Activated CD8-positive, alpha-beta T cell treated with anti-CD3 and anti-CD28 coated beads for 36 hours (primary cell): ENCODE measurements around the gene ARMC3. TPM values are rescaled to one million over a fixed set of nuclear protein-coding genes. Genes with fewer than 3 reads are reported as not detected.

Experiments
- ATAC-seq: fragments of 200-7000 bp; cut with Tn5 transposase; one replicate; pipeline ENCODE4 v1.10.0; 2021; ENCODE audit warnings: mild to moderate bottlenecking, moderate library complexity
- CTCF ChIA-PET: fragments of 350-600 bp; sonication (Branson Sonifier 250); formaldehyde crosslinking; loops from one replicate; lab custom pipeline; 2021; ENCODE audit warnings: antibody characterized with exemption; lab: Charles Lee
- POLR2A ChIA-PET: fragments of 350-600 bp; sonication (Branson Sonifier 250); formaldehyde crosslinking; loops from one replicate; lab custom pipeline; 2021; ENCODE audit warnings: antibody characterized with exemption; lab: Charles Lee
- DNase-seq: peaks from one replicate; pipeline ENCODE4 v3.0.0-alpha.2; 2020
- H3K27ac Mint-ChIP-seq: one replicate; pipeline ENCODE4 v1.8.0; 2021; ENCODE audit warnings: mild to moderate bottlenecking, mixed read lengths
- H3K27me3 Mint-ChIP-seq: one replicate; pipeline ENCODE4 v1.8.0; 2021; ENCODE audit warnings: mixed read lengths
- H3K36me3 Mint-ChIP-seq: one replicate; pipeline ENCODE4 v1.8.0; 2021; ENCODE audit warnings: low read depth, mixed read lengths
- H3K4me1 Mint-ChIP-seq: one replicate; pipeline ENCODE4 v1.8.0; 2021; ENCODE audit warnings: low read depth, mixed read lengths
- H3K4me3 Mint-ChIP-seq: one replicate; pipeline ENCODE4 v1.8.0; 2021; ENCODE audit warnings: mild to moderate bottlenecking, moderate library complexity, mixed read lengths
- H3K9me3 Mint-ChIP-seq: one replicate; pipeline ENCODE4 v1.8.0; 2021; ENCODE audit warnings: mixed read lengths
- intact Hi-C: fragments of 100-400 bp; cut with micrococcal nuclease; formaldehyde crosslinking; loops from one replicate; pipeline ENCODE4 v1.10.0; 2022
- total RNA-seq, 2 experiments: library from RNA; stranded (reverse); gene quantifications; one replicate each; pipeline ENCODE4 v1.2.3, GENCODE V29; 2021
- TF ChIP-seq, protein P1 (sequence below): fragments of 200-600 bp; IDR thresholded peaks from one replicate; pipeline ENCODE4 v1.8.0; 2022; ENCODE audit warnings: antibody characterized with exemption, mild to moderate bottlenecking

The ARMC3 gene
- total RNA-seq, 2 experiments from 2014 or later = not detected

- no peak overlapping the region for H3K27ac Mint-ChIP-seq
- TF ChIP-seq, protein P1, sequence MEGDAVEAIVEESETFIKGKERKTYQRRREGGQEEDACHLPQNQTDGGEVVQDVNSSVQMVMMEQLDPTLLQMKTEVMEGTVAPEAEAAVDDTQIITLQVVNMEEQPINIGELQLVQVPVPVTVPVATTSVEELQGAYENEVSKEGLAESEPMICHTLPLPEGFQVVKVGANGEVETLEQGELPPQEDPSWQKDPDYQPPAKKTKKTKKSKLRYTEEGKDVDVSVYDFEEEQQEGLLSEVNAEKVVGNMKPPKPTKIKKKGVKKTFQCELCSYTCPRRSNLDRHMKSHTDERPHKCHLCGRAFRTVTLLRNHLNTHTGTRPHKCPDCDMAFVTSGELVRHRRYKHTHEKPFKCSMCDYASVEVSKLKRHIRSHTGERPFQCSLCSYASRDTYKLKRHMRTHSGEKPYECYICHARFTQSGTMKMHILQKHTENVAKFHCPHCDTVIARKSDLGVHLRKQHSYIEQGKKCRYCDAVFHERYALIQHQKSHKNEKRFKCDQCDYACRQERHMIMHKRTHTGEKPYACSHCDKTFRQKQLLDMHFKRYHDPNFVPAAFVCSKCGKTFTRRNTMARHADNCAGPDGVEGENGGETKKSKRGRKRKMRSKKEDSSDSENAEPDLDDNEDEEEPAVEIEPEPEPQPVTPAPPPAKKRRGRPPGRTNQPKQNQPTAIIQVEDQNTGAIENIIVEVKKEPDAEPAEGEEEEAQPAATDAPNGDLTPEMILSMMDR = no peak
- H3K27me3 Mint-ChIP-seq = peaks cover 19% of the 10 kb centered on the region
Observed at GRCh38 chr10:23035569-23035968, 107.7 kb downstream of the ARMC3 start.

GRCh38 chr10:23037152-23037551 is 109.3 kb downstream of the ARMC3 start:
- POLR2A ChIA-PET = no interaction called here
- TF ChIP-seq, protein P1 = no peak
- Mint-ChIP-seq H3K4me3 (no peak overlapping the region), H3K27me3 (peaks cover 19% of the 10 kb centered on the region), H3K27ac (no peak overlapping the region), H3K9me3 (no peaks in the 10 kb centered on the region), H3K4me1 (no peaks in the 10 kb centered on the region), H3K36me3 (no peaks in the 10 kb centered on the region)
- intact Hi-C loops = no loop called here
- DNase-seq = no peak
- ATAC-seq = no peak
- CTCF ChIA-PET = no interaction called here

More at GRCh38 chr10:23035569-23035968, 107.7 kb downstream of the ARMC3 start:
- Mint-ChIP-seq H3K36me3 (no peaks in the 10 kb centered on the region), H3K9me3 (no peaks in the 10 kb centered on the region), H3K4me3 (no peak overlapping the region), H3K4me1 (no peaks in the 10 kb centered on the region)
- DNase-seq (no peak), ATAC-seq (no peak)
- ChIA-PET CTCF (no interaction called here), POLR2A (no interaction called here)
- intact Hi-C loops = no loop called here

- H3K4me1 Mint-ChIP-seq = no peaks in the 10 kb centered on the region
- no peak for ATAC-seq
- ChIA-PET CTCF (no interaction called here), POLR2A (no interaction called here)
- intact Hi-C loops = no loop called here
- H3K27ac Mint-ChIP-seq = no peak overlapping the region
- TF ChIP-seq, protein P1 = no peak
- DNase-seq = no peak
- no peaks in the 10 kb centered on the region for H3K9me3 Mint-ChIP-seq
- H3K36me3 Mint-ChIP-seq = no peaks in the 10 kb centered on the region
- H3K4me3 Mint-ChIP-seq = no peak overlapping the region
- H3K27me3 Mint-ChIP-seq = peaks cover 22% of the 10 kb centered on the region
Observed at GRCh38 chr10:23037561-23037960, 109.7 kb downstream of the ARMC3 start.

- Mint-ChIP-seq H3K9me3 (no peaks in the 10 kb centered on the region), H3K27ac (no peak overlapping the region), H3K36me3 (no peaks in the 10 kb centered on the region), H3K4me3 (no peak overlapping the region), H3K4me1 (no peaks in the 10 kb centered on the region), H3K27me3 (peaks cover 22% of the 10 kb centered on the region)
- ChIA-PET POLR2A (no interaction called here), CTCF (no interaction called here)
- TF ChIP-seq, protein P1 = no peak
- intact Hi-C loops = no loop called here
- DNase-seq (no peak), ATAC-seq (no peak)
Observed at GRCh38 chr10:23038172-23038571, 110.3 kb downstream of the ARMC3 start.

DNA sequence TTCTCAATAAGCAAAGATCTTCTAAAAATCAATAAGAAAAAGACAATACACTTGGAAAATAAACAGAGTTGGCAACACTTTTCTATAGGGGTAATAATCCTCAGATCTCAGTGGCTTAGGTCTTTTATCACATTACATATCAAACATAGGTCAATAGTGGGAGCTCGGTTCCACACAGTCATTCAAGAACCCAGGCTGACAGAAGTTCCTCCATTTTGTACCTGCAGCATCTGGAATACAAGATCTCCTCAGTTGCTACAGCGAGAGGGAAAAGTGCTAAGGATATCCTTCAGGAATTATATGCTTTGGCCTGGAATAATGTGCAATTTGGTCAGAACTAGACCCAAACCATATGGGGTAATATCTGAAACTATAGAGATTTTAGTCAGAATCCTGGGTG is 112.1 kb downstream of the ARMC3 start:
- no peak for ATAC-seq
- POLR2A ChIA-PET = no interaction called here
- TF ChIP-seq, protein P1 = no peak
- intact Hi-C loops = no loop called here
- H3K4me1 Mint-ChIP-seq = no peaks in the 10 kb centered on the region
- H3K27me3 Mint-ChIP-seq = peaks cover 14% of the 10 kb centered on the region
- H3K36me3 Mint-ChIP-seq = no peaks in the 10 kb centered on the region
- no peak for DNase-seq
- CTCF ChIA-PET = no interaction called here
- H3K4me3 Mint-ChIP-seq = no peak overlapping the region
- no peaks in the 10 kb centered on the region for H3K9me3 Mint-ChIP-seq
- no peak overlapping the region for H3K27ac Mint-ChIP-seq
